NB4 (cell line): ENCODE results near the gene KCNQ4.

Experiments
- CTCF ChIP-seq: IDR thresholded peaks from one replicate; pipeline ENCODE4 v1.5.1; 2012; ENCODE audit warnings: low read depth, low read length
- MAX ChIP-seq: IDR thresholded peaks from 2 replicates; pipeline ENCODE4 v1.6.1; 2011; ENCODE audit warnings: low read depth, low read length
- MYC ChIP-seq: IDR thresholded peaks from 2 replicates; pipeline ENCODE4 v1.6.1; 2011; ENCODE audit warnings: low read depth, low read length
- POLR2A ChIP-seq: IDR thresholded peaks from 2 replicates; pipeline ENCODE4 v1.6.1; 2011; ENCODE audit warnings: mild to moderate bottlenecking; ENCODE audit not compliant: insufficient read length; ENCODE audit errors: extremely low read depth

- TF ChIP-seq CTCF: no peak
- no peak for TF ChIP-seq POLR2A
- TF ChIP-seq MYC: no peak
- no peak for TF ChIP-seq MAX
Measured at GRCh38 chr1:40794048-40794447, 10.5 kb downstream of the KCNQ4 start.
